SK-N-SH (cell line): Measurements from ENCODE around the gene MPZL1. TPM values are rescaled to one million over a fixed set of nuclear protein-coding genes. Genes with fewer than 3 reads are reported as not detected.

Source experiments
- CTCF ChIA-PET: fragments of 300-600, 350-600 bp; formaldehyde crosslinking; extraction: SDS; loops from one replicate; lab custom pipeline; 2021; lab: Yijun Ruan, JAX
- POLR2A ChIA-PET: fragments of 350-600 bp; sonication (Branson Sonifier 250); formaldehyde crosslinking; extraction: SDS; loops from one replicate; lab custom pipeline; 2020; ENCODE audit warnings: antibody characterized with exemption, inconsistent platforms; lab: Yijun Ruan, JAX
- DNase-seq: peaks from one replicate; pipeline ENCODE4 v3.0.0; 2012
- H2AFZ ChIP-seq: fragments of 200-600 bp; sonication (generic); 2 replicates; pipeline ENCODE4 v1.8.1; 2016; ENCODE audit warnings: antibody characterized with exemption, mild to moderate bottlenecking, low read depth
- H3F3A ChIP-seq: fragments of 200-600 bp; sonication (generic); replicated peaks from 2 replicates; pipeline ENCODE3; 2016; ENCODE audit warnings: antibody characterized with exemption, mild to moderate bottlenecking; ENCODE audit not compliant: insufficient read depth
- H3K27ac ChIP-seq, 2 experiments: fragments of 200-500 bp in 1 of 2; fragments of 200-600 bp in 1 of 2; sonication (Bioruptor generic) in 1 of 2; sonication (generic), shearing (Covaris generic) in 1 of 2; 2 replicates each; pipeline versions ENCODE4 v1.5.1 to v1.6.1; 2014 to 2016; ENCODE audit warnings: low read depth in 2 of 2, inconsistent platforms in 1 of 2, low read length in 1 of 2, mild to moderate bottlenecking in 1 of 2, mixed read lengths in 1 of 2
- H3K27me3 ChIP-seq: fragments of 200-600 bp; sonication (generic), shearing (Covaris generic); 2 replicates; pipeline ENCODE4 v1.6.1; 2016; ENCODE audit warnings: mixed run types; ENCODE audit not compliant: insufficient read depth
- H3K36me3 ChIP-seq, 2 experiments: fragments of 200-500 bp in 1 of 2; fragments of 200-600 bp in 1 of 2; sonication (Bioruptor generic) in 1 of 2; sonication (generic) in 1 of 2; replicated peaks in 1 of 2; 2 replicates each; pipeline versions ENCODE3 to v1.5.1; 2014 to 2016; ENCODE audit warnings: low read length in 1 of 2, mild to moderate bottlenecking in 1 of 2; ENCODE audit not compliant: insufficient read depth in 2 of 2, control insufficient read depth in 1 of 2
- H3K4me1 ChIP-seq, 2 experiments: fragments of 200-500 bp in 1 of 2; fragments of 200-600 bp in 1 of 2; sonication (Bioruptor generic) in 1 of 2; sonication (generic), shearing (Covaris generic) in 1 of 2; 2 replicates each; pipeline versions ENCODE4 v1.5.1 to v1.6.1; 2014 to 2016; ENCODE audit warnings: low read depth in 1 of 2, low read length in 1 of 2, mixed run types in 1 of 2; ENCODE audit not compliant: insufficient read depth in 2 of 2, control insufficient read depth in 1 of 2
- H3K4me2 ChIP-seq: fragments of 200-600 bp; sonication (generic), shearing (Covaris generic); 2 replicates; pipeline ENCODE4 v1.6.1; 2017; ENCODE audit warnings: mixed run types
- H3K4me3 ChIP-seq, 2 experiments: fragments of 200-500 bp in 1 of 2; fragments of 200-600 bp in 1 of 2; sonication (Bioruptor generic) in 1 of 2; sonication (generic), shearing (Covaris generic) in 1 of 2; 2 replicates each; pipeline versions ENCODE4 v1.5.1 to v1.8.1; 2014 to 2016; ENCODE audit warnings: low read depth in 2 of 2, inconsistent platforms in 1 of 2, low read length in 1 of 2, mild to moderate bottlenecking in 1 of 2, mixed read lengths in 1 of 2, moderate library complexity in 1 of 2
- H3K79me2 ChIP-seq: fragments of 200-600 bp; sonication (generic); 2 replicates; pipeline ENCODE4 v1.8.1; 2017; ENCODE audit warnings: mild to moderate bottlenecking; ENCODE audit not compliant: insufficient read depth
- H3K9ac ChIP-seq: fragments of 200-600 bp; sonication (generic); 2 replicates; pipeline ENCODE4 v1.6.1; 2017; ENCODE audit warnings: mixed run types
- H3K9me2 ChIP-seq: fragments of 200-600 bp; sonication (generic); 2 replicates; pipeline ENCODE4 v1.6.1; 2017; ENCODE audit warnings: mixed run types
- H3K9me3 ChIP-seq: fragments of 200-600 bp; sonication (generic); 2 replicates; pipeline ENCODE4 v1.6.1; 2017; ENCODE audit warnings: mixed run types, mild to moderate bottlenecking, moderate library complexity
- H4K20me1 ChIP-seq: fragments of 200-600 bp; sonication (generic); 2 replicates; pipeline ENCODE4 v1.6.1; 2017; ENCODE audit warnings: mild to moderate bottlenecking, mixed run types; ENCODE audit not compliant: insufficient read depth
- CHD2 ChIP-seq: fragments of 150-350 bp; IDR thresholded peaks from 2 replicates; pipeline ENCODE4 v1.6.1; 2018; ENCODE audit warnings: low read length; ENCODE audit not compliant: partially characterized antibody
- CTCF ChIP-seq: fragments of 200-600 bp; sonication (generic); IDR thresholded peaks from 2 replicates; pipeline ENCODE4 v1.6.1; 2017; ENCODE audit warnings: antibody characterized with exemption, mild to moderate bottlenecking, moderate library complexity
- ELF1 ChIP-seq: IDR thresholded peaks from 2 replicates; pipeline ENCODE4 v1.4.0; 2012
- EP300 ChIP-seq, 2 experiments: IDR thresholded peaks; 2 replicates each; pipeline versions ENCODE4 v1.4.0 to v1.6.1; 2012; ENCODE audit warnings: borderline replicate concordance in 1 of 2, low read depth in 1 of 2, low read length in 1 of 2
- FOXM1 ChIP-seq: IDR thresholded peaks from 2 replicates; pipeline ENCODE4 v1.4.0; 2012; ENCODE audit warnings: low read depth, mild to moderate bottlenecking
- GABPA ChIP-seq: IDR thresholded peaks from 2 replicates; pipeline ENCODE4 v1.4.0; 2012; ENCODE audit warnings: low read depth, mild to moderate bottlenecking
- GATA2 ChIP-seq: sonication (generic); formaldehyde crosslinking; IDR thresholded peaks from 2 replicates; pipeline ENCODE4 v1.5.0; 2020; ENCODE audit warnings: mild to moderate bottlenecking, missing genetic modification reagents
- IRF3 ChIP-seq: fragments of 150-350 bp; IDR thresholded peaks from 2 replicates; pipeline ENCODE4 v1.6.1; 2016; ENCODE audit warnings: mild to moderate bottlenecking, low read depth, low read length
- MAX ChIP-seq: IDR thresholded peaks from 2 replicates; pipeline ENCODE4 v1.4.0; 2012; ENCODE audit warnings: low read depth
- MEF2A ChIP-seq: IDR thresholded peaks from 2 replicates; pipeline ENCODE4 v1.4.0; 2012; ENCODE audit warnings: low read depth, borderline replicate concordance
- MXI1 ChIP-seq: IDR thresholded peaks from 2 replicates; pipeline ENCODE4 v1.6.1; 2012; ENCODE audit warnings: mild to moderate bottlenecking, low read depth, low read length, improper control_type of control experiment
- NFIC ChIP-seq: IDR thresholded peaks from 2 replicates; pipeline ENCODE4 v1.4.0; 2012; ENCODE audit warnings: borderline replicate concordance
- PBX3 ChIP-seq: IDR thresholded peaks from 2 replicates; pipeline ENCODE4; 2012
- RAD21 ChIP-seq: IDR thresholded peaks from 2 replicates; pipeline ENCODE4 v1.6.1; 2012; ENCODE audit warnings: mild to moderate bottlenecking, low read length
- RCOR1 ChIP-seq: fragments of 150-350 bp; IDR thresholded peaks from 2 replicates; pipeline ENCODE4 v1.6.1; 2017; ENCODE audit warnings: antibody characterized with exemption, low read length
- RFX5 ChIP-seq: IDR thresholded peaks from 2 replicates; pipeline ENCODE4 v1.6.1; 2012; ENCODE audit warnings: mild to moderate bottlenecking, improper control_type of control experiment, low read length
- SMC3 ChIP-seq: IDR thresholded peaks from 2 replicates; pipeline ENCODE4 v1.6.1; 2012; ENCODE audit warnings: low read depth, low read length, improper control_type of control experiment
- TAF1 ChIP-seq: IDR thresholded peaks from 2 replicates; pipeline ENCODE4 v1.6.1; 2012; ENCODE audit warnings: low read depth, mild to moderate bottlenecking, low read length, moderate library complexity, borderline replicate concordance
- TCF12 ChIP-seq: IDR thresholded peaks from 2 replicates; pipeline ENCODE4 v1.4.0; 2012
- TEAD4 ChIP-seq: IDR thresholded peaks from 2 replicates; pipeline ENCODE4 v1.4.0; 2012; ENCODE audit warnings: mild to moderate bottlenecking, borderline replicate concordance; ENCODE audit not compliant: insufficient read depth
- USF1 ChIP-seq: IDR thresholded peaks from 2 replicates; pipeline ENCODE4 v1.4.0; 2012; ENCODE audit warnings: low read depth, borderline replicate concordance
- YY1 ChIP-seq: IDR thresholded peaks from 2 replicates; pipeline ENCODE4 v1.4.0; 2012; ENCODE audit warnings: low read depth, mild to moderate bottlenecking
- WGBS: methylation state at CpG from one replicate; pipeline ENCODE4 v1.1.6; 2017; ENCODE audit warnings: low lambda C conversion rate; 5-methylcytosine and 5-hydroxymethylcytosine counted together
- polyA plus RNA-seq, 3 experiments: library from polyadenylated mRNA; depleted of rRNA; stranded (reverse); fragments of >200 nt; gene quantifications; 2 replicates each; pipeline ENCODE4 v1.2.3, GENCODE V29; 2012

The MPZL1 gene
- polyA plus RNA-seq, 1 of the 3 experiments (the other 2 are of a cell fraction), result 27.3 TPM

DNA sequence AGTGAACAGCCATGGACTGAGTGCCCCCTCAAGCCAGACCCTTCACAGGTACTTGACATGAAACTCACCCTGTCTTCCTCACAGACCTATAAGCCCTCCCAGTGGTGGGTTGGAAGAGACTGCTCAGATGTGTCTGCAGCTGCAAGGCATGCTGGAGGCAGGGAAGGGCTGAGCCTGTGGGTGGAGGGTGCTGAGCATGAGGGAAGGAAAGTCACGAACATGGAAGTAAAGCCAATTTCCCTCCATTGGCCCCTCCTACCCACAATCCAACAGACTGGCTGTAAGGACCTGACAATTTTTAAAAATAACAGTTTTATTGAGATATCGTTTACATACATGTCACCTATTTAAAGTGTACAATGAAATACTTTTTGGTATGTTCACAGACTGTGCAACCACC, 47.6 kb upstream of the MPZL1 start:
- Histone ChIP-seq H3K27me3 (no peaks in the 10 kb centered on the region; the same call in 1 of the 2 replicates), H3F3A (no peaks in the 10 kb centered on the region), H3K36me3 (no peaks in the 10 kb centered on the region), H4K20me1 (no peaks in the 10 kb centered on the region), H3K4me3 (no peak overlapping the region), H2AFZ (no peak overlapping the region), H3K79me2 (no peaks in the 10 kb centered on the region), H3K9ac (no peak overlapping the region), H3K4me2 (no peak overlapping the region), H3K27ac (no peak overlapping the region), H3K9me3 (no peaks in the 10 kb centered on the region), H3K4me1 (no peaks in the 10 kb centered on the region; a peak in 1 of 4 replicates), H3K9me2 (no peaks in the 10 kb centered on the region)
- CTCF ChIA-PET, result interaction anchor here (1.2 to 1.9 kb wide), 3 partner anchors 13 to 140 kb away, joined by 3 to 13 read pairs (median 4); no protein-coding TSS in a partner anchor
- TF ChIP-seq IRF3 (no peak), RCOR1 (no peak), MXI1 (no peak), MEF2A (no peak), TAF1 (no peak), EP300 (IDR thresholded peaks at IDR 0.05; ENCODE audit: borderline replicate concordance in 1 of 2, low read depth in 1 of 2, low read length in 1 of 2) (no peak), RFX5 (no peak), TCF12 (no peak), GABPA (no peak), SMC3 (no peak)
- DNase-seq, result no peak
- POLR2A ChIA-PET, result no interaction called here
- WGBS, result 56% methylated on average over 2 of the region's 2 CpGs

GRCh38 chr1:167675440-167675839, 46.3 kb upstream of the MPZL1 start:
- Histone ChIP-seq H3K9ac (no peak overlapping the region), H3F3A (no peaks in the 10 kb centered on the region), H3K27ac (no peak overlapping the region), H3K9me2 (no peaks in the 10 kb centered on the region), H3K4me3 (no peak overlapping the region), H3K4me1 (no peaks in the 10 kb centered on the region; a peak in 1 of 4 replicates), H3K36me3 (no peaks in the 10 kb centered on the region), H4K20me1 (no peaks in the 10 kb centered on the region), H2AFZ (no peak overlapping the region), H3K27me3 (no peaks in the 10 kb centered on the region; the same call in 1 of the 2 replicates), H3K9me3 (no peaks in the 10 kb centered on the region), H3K4me2 (no peak overlapping the region), H3K79me2 (no peaks in the 10 kb centered on the region)
- DNase-seq, result no peak
- POLR2A ChIA-PET, result no interaction called here
- TF ChIP-seq FOXM1, result no peak
- TF ChIP-seq YY1, result no peak
- no peak for TF ChIP-seq TEAD4
- no peak for TF ChIP-seq RAD21
- no peak for TF ChIP-seq TAF1
- no peak for TF ChIP-seq GABPA
- TF ChIP-seq IRF3, result no peak
- TF ChIP-seq MXI1, result no peak
- TF ChIP-seq NFIC, result no peak
- no peak for TF ChIP-seq CTCF
- no peak for TF ChIP-seq CHD2
- no peak for TF ChIP-seq MEF2A
- TF ChIP-seq USF1, result no peak
- no peak for TF ChIP-seq ELF1
- no peak for TF ChIP-seq MAX
- no peak for TF ChIP-seq PBX3
- no peak for TF ChIP-seq TCF12
- no peak for TF ChIP-seq GATA2
- 74% methylated on average over 5 of the region's 5 CpGs for WGBS
- CTCF ChIA-PET, result interaction anchor here (1.7 to 2.0 kb wide), 2 partner anchors 11 to 141 kb away, joined by 4 to 12 read pairs; no protein-coding TSS in a partner anchor
